ENCODE results near the gene OS9. TPM values are rescaled to one million over a fixed set of nuclear protein-coding genes. Genes with fewer than 3 reads are reported as not detected.

OS9 gene
- total and polyA plus RNA-seq, 2 of the 4 experiments (the other 2 are of a cell fraction): 159 to 272 TPM

DNA sequence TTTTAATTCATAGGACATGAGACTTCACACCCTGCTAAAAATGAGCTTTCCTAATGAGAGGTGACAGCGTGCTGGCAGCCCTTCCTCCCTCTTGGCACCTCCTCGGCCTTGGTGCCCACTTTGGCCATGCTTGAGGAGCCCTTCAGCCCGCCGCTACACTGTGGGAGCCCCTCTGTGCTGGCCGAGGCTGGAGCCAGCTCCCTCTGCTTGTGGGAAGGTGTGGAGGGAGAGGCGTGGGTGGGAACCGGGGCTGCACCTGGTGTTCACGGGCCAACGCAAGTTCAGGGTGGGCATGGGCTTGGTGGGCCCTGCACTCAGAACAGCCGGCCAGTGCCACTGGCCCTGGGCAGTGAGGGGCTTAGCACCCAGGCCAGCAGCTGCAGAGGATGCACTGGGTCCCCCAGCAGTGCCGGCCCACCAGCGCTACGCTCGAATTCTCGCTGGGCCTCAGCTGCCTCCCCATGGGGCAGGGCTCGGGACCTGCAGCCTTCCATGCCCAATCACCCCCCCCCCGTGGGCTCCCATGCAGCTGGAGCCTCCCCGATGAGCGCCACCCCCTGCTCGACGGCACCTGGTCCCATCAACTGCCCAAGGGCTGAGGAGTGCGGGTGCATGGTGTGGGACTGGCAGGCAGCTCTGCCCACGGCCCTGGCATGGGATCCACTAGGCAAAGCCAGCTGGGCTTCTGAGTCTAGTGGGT, 38.2 kb upstream of the OS9 start:
- Histone ChIP-seq H3K4me3 (ENCODE audit: insufficient read depth, low read depth, low read length) (no peak overlapping the region), H3K79me1 (ENCODE audit: low read depth in 1 of 2, low read length in 2 of 2) (no peaks in the 10 kb centered on the region), H3K4me2 (ENCODE audit: low read depth, low read length) (no peak overlapping the region), H3K4ac (ENCODE audit: low read depth, low read length) (no peak overlapping the region), H2BK120ac (ENCODE audit: low read depth, low read length) (no peak overlapping the region), H2BK5ac (ENCODE audit: low read depth, low read length, poor library complexity, severe bottlenecking) (no peak overlapping the region), H3K9me3 (ENCODE audit: control insufficient read depth, insufficient read depth, low read length) (0 out of 2 replicates have a peak, but pooled peaks cover 4% of the 10 kb centered on the region), H4K20me1 (ENCODE audit: insufficient read depth, low read length) (no peaks in the 10 kb centered on the region), H3K4me1 (ENCODE audit: control insufficient read depth, insufficient read depth, low read length) (no peaks in the 10 kb centered on the region), H3K9me1 (ENCODE audit: insufficient read depth, low read length) (no peaks in the 10 kb centered on the region), H3K14ac (replicated peaks; ENCODE audit: low read depth, low read length) (no peak overlapping the region), H3K36me3 (ENCODE audit: control insufficient read depth, insufficient read depth, low read length) (no peaks in the 10 kb centered on the region), H2AK5ac (ENCODE audit: low read depth, low read length) (no peak overlapping the region), H2BK15ac (ENCODE audit: low read depth, low read length) (no peak overlapping the region), H3K27me3 (ENCODE audit: control insufficient read depth, insufficient read depth, low read length) (peaks cover 5% of the 10 kb centered on the region; the same call in 1 of the 2 replicates), H3K9ac (ENCODE audit: low read depth, low read length) (no peak overlapping the region), H3K18ac (ENCODE audit: low read depth, low read length) (no peak overlapping the region), H2AFZ (replicated peaks; ENCODE audit: low read length, poor library complexity) (no peak overlapping the region), H3K56ac (ENCODE audit: extremely low read depth, insufficient read depth, low read length) (no peak overlapping the region), H4K91ac (ENCODE audit: insufficient read depth, low read depth, low read length) (no peak overlapping the region), H4K8ac (ENCODE audit: low read depth in 2 of 2, low read length in 2 of 2) (no peak overlapping the region), H4K5ac (ENCODE audit: low read depth, low read length) (no peak overlapping the region), H3K23ac (ENCODE audit: low read depth, low read length) (no peak overlapping the region), H2BK20ac (ENCODE audit: low read depth, low read length) (no peak overlapping the region), H3K27ac (ENCODE audit: insufficient read depth, low read length) (no peak overlapping the region), H2AK9ac (replicated peaks; ENCODE audit: low read depth, low read length, poor library complexity) (no peak overlapping the region)
- ATAC-seq (ENCODE audit: low read depth) (no peak), DNase-seq (no peak)
- WGBS, 2 experiments (ENCODE audit: extremely low coverage in 2 of 2, insufficient read length in 1 of 2): 80% methylated on average over 5 of the region's 23 CpGs; no CpG with 5 or more reads in 1 of the 2 experiments
- TF ChIP-seq BHLHE40 (IDR thresholded peaks at IDR 0.05; ENCODE audit: low read depth, low read length): no peak
- no peak for TF ChIP-seq NFE2L2 (IDR thresholded peaks at IDR 0.05; ENCODE audit: low read depth, low read length)
- TF ChIP-seq, protein P1, sequence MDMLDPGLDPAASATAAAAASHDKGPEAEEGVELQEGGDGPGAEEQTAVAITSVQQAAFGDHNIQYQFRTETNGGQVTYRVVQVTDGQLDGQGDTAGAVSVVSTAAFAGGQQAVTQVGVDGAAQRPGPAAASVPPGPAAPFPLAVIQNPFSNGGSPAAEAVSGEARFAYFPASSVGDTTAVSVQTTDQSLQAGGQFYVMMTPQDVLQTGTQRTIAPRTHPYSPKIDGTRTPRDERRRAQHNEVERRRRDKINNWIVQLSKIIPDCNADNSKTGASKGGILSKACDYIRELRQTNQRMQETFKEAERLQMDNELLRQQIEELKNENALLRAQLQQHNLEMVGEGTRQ (IDR thresholded peaks at IDR 0.05; ENCODE audit: low read depth, low read length): no peak
- TF ChIP-seq MAZ (IDR thresholded peaks at IDR 0.05; ENCODE audit: borderline replicate concordance, low read depth, low read length): no peak
- no peak for TF ChIP-seq RAD21 (IDR thresholded peaks at IDR 0.05; ENCODE audit: low read length)
- no peak for TF ChIP-seq MXI1 (IDR thresholded peaks at IDR 0.05; ENCODE audit: borderline replicate concordance, low read depth, low read length)
- TF ChIP-seq CEBPB (IDR thresholded peaks at IDR 0.05; ENCODE audit: low read depth, low read length): no peak
- TF ChIP-seq RFX5 (IDR thresholded peaks at IDR 0.05; ENCODE audit: low read depth, low read length): no peak
- no peak for TF ChIP-seq SMC3 (IDR thresholded peaks at IDR 0.05; ENCODE audit: low read depth, low read length)
- TF ChIP-seq, protein P2, sequence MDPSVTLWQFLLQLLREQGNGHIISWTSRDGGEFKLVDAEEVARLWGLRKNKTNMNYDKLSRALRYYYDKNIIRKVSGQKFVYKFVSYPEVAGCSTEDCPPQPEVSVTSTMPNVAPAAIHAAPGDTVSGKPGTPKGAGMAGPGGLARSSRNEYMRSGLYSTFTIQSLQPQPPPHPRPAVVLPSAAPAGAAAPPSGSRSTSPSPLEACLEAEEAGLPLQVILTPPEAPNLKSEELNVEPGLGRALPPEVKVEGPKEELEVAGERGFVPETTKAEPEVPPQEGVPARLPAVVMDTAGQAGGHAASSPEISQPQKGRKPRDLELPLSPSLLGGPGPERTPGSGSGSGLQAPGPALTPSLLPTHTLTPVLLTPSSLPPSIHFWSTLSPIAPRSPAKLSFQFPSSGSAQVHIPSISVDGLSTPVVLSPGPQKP (IDR thresholded peaks at IDR 0.05; ENCODE audit: borderline replicate concordance, low read depth, low read length): no peak
- TF ChIP-seq CHD1 (IDR thresholded peaks at IDR 0.05; ENCODE audit: low read depth, low read length): no peak
- TF ChIP-seq, protein P3, sequence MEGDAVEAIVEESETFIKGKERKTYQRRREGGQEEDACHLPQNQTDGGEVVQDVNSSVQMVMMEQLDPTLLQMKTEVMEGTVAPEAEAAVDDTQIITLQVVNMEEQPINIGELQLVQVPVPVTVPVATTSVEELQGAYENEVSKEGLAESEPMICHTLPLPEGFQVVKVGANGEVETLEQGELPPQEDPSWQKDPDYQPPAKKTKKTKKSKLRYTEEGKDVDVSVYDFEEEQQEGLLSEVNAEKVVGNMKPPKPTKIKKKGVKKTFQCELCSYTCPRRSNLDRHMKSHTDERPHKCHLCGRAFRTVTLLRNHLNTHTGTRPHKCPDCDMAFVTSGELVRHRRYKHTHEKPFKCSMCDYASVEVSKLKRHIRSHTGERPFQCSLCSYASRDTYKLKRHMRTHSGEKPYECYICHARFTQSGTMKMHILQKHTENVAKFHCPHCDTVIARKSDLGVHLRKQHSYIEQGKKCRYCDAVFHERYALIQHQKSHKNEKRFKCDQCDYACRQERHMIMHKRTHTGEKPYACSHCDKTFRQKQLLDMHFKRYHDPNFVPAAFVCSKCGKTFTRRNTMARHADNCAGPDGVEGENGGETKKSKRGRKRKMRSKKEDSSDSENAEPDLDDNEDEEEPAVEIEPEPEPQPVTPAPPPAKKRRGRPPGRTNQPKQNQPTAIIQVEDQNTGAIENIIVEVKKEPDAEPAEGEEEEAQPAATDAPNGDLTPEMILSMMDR (conservative IDR thresholded peaks at IDR 0.05; ENCODE audit: low read depth, low read length): no peak
- TF ChIP-seq FOS (IDR thresholded peaks at IDR 0.05; ENCODE audit: low read depth, low read length): no peak
- TF ChIP-seq POLR2A (IDR thresholded peaks at IDR 0.05; ENCODE audit: low read depth, low read length): no peak
- TF ChIP-seq MAFK (IDR thresholded peaks at IDR 0.05; ENCODE audit: low read depth, low read length): no peak
- TF ChIP-seq RCOR1 (IDR thresholded peaks at IDR 0.05; ENCODE audit: insufficient replicate concordance, low read length): no peak
- in situ Hi-C loops (cut with MboI; ENCODE audit: low sequenced_read_pairs) (no loop called here), dilution Hi-C loops (cut with HindIII; ENCODE audit: low sequenced_read_pairs, unreplicated experiment) (loop anchor here (25.0 kb wide), 1 partner anchor 93 kb away; the partner anchor contains the start of gene KIF5A), intact Hi-C loops (cut with micrococcal nuclease) (no loop called here)
- ChIA-PET CTCF (no interaction called here), POLR2A (ENCODE audit: unreplicated experiment) (no interaction called here)
- no TSS peak for BruUV-seq (replicated peaks)

Measured in IMR-90 (cell line).